GM19193 (cell line): Measurements from ENCODE around the gene CFAP69.

ENCODE experiments used
- POLR2A ChIP-seq: IDR thresholded peaks from 4 replicates; pipeline ENCODE4 v1.6.1; 2011; ENCODE audit not compliant: insufficient read depth, insufficient read length; ENCODE audit errors: extremely low read depth

The CFAP69 gene, protein sequence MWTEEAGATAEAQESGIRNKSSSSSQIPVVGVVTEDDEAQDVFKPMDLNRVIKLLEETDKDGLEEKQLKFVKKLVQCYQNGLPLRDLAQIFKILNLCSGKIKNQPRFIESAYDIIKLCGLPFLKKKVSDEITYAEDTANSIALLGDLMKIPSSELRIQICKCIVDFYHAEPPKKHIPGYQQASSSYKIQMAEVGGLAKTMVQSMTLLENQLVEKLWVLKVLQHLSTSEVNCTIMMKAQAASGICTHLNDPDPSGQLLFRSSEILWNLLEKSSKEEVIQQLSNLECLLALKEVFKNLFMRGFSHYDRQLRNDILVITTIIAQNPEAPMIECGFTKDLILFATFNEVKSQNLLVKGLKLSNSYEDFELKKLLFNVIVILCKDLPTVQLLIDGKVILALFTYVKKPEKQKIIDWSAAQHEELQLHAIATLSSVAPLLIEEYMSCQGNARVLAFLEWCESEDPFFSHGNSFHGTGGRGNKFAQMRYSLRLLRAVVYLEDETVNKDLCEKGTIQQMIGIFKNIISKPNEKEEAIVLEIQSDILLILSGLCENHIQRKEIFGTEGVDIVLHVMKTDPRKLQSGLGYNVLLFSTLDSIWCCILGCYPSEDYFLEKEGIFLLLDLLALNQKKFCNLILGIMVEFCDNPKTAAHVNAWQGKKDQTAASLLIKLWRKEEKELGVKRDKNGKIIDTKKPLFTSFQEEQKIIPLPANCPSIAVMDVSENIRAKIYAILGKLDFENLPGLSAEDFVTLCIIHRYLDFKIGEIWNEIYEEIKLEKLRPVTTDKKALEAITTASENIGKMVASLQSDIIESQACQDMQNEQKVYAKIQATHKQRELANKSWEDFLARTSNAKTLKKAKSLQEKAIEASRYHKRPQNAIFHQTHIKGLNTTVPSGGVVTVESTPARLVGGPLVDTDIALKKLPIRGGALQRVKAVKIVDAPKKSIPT

DNA sequence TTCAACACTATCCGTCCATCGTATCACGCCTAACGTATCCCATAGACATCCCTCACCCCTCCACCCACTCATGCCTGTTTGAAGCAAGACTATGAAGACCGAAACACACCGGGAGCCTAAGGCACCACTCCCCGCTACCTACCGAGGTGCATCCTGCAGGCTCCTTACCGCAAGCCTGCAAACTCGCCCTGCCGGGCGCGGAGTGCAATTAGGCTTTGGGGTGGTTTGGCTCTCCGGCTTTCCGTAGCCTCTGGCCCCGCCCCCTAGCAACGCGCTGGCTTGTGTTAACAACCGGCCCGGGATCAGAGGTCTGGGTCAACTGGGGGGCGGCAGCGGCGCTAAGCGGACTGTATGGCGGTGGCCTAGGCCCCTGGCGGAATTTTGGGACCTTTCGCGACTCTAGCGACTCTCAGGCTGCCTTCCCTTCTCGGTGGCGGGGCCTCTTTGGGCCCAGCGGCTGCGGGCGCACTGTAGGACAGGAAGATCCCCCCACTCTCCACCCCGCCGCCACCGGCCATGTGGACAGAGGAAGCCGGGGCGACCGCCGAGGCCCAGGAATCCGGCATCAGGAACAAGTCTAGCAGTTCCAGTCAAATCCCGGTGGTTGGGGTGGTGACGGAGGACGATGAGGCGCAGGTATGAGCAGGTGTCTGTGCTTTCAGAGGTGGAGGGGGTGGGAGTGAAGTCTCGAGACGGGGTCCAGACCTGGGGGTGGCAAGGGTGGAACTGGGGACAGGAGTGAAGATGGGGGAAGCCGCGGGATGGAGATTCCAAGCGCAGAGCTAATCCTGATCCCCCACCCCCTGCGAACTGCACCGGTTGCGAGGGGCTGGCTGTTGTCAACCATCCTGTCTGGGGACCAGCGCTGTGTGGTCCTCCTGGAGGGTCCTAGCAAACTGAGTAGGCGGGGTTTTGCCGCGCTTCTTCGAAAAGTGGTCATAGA, at the start of gene CFAP69:
Gene CFAP69, plus strand, starts transcription at position 266 of the 943 bp plus-strand sequence. Its CDS starts 251 bp downstream, at position 517.
- peak; percentile 66 for TF ChIP-seq POLR2A

DNA sequence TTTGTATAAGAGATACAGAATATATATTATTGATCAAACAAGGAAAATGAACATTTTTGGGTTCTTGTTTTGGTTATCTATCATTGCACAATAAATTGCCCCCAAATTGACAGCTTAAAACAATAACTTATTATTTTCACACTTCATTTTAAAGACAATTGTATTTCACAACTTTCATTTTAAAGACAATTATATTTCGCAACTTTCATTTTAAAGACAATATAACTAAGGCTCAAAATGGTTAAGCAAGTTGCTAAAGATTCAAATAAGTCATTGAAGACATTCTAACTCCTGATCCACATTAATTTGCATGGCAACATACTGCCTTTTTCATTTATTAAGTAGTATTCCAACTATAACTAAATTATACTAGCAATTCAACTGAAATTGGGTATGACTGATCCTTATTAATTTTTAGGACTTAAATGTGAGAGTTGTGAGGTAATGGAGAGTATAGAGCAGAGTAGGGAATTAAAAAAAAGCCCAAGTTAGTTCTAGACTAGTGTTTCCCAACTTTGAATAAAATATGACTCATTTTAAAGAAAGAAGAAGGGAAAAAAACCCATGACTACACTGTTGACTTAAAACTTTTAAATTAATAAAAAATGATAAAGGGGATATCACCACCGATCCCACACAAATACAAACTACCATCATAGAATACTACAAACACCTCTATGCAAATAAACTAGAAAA, 43.3 kb upstream of the CFAP69 start:
- no peak for TF ChIP-seq POLR2A

DNA sequence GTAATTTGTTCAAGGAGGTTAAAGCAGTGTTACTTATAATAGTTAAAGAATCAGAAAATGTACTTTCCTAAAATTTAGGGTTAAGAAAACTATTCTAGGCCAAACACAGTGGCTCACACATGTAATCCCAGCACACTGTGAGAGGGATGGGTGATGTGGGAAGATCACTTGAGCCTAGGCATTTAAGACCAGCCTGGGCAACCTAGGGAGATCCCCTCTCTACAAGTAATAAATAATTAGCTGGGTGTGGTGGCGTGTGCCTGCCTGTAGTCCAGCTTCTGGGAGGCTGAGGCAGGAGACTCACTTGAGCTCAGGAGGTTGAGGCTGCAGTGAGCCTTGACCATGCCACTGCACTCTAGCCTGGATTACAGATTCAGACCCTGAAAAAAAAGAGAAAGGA, 37.0 kb upstream of the CFAP69 start:
- TF ChIP-seq POLR2A = no peak

DNA sequence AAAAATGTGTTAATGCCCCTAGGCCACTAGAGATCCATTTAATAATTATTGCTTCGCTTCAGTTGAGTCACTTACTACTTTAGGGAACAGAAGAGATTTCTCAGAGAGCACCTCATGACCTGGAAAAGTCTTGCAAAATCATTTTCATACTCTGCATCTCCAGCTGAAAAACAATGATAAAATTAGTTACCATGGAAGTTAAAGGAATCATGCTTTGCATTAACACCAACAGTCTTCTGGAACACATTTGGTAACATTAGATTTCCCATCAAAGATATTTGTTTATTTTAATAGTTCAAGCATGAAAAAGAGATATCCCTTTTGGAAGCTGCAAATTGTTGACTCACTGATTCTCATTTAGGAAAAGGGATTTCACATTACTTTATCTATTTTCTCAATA, 35.2 kb upstream of the CFAP69 start:
- no peak for TF ChIP-seq POLR2A

DNA sequence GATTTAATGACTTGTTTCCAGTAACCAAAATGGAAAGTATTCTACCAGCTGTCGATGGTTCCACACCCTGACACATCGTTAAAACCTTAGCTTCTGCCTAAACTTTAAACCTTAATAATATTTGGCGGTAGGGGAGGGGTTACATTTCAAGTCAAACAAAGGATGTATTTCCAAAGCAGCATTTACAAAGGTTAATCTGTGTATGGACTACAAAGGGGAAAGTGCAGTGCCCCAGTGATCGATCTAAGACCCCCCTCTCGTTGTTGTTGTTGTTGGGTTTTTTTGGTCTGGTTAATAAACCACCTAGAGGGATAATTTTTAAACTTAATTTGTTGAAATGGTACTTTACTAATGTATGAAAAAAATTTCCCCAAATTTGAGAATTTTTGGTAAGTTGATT, 34.5 kb upstream of the CFAP69 start:
- no peak for TF ChIP-seq POLR2A

DNA sequence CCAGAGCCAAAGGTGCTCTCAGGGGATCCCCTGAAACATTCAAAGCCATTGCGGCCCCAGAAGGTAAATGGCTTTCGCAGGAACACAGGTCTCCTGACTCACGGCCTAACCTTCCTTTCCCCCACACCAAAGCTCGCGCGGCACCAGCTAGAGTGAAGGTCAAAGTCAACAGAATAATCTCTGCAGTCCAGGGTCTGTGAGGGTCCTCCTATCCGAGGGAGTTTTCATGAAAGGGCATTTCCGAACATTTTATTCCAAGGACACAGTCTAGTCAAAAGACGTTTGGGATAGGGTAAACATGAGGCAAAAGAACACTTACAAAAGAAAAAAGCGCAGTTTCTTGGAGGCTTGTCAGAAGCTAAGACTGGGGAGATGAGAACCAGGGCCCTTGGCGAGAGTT, 34.0 kb upstream of the CFAP69 start:
- no peak for TF ChIP-seq POLR2A

DNA sequence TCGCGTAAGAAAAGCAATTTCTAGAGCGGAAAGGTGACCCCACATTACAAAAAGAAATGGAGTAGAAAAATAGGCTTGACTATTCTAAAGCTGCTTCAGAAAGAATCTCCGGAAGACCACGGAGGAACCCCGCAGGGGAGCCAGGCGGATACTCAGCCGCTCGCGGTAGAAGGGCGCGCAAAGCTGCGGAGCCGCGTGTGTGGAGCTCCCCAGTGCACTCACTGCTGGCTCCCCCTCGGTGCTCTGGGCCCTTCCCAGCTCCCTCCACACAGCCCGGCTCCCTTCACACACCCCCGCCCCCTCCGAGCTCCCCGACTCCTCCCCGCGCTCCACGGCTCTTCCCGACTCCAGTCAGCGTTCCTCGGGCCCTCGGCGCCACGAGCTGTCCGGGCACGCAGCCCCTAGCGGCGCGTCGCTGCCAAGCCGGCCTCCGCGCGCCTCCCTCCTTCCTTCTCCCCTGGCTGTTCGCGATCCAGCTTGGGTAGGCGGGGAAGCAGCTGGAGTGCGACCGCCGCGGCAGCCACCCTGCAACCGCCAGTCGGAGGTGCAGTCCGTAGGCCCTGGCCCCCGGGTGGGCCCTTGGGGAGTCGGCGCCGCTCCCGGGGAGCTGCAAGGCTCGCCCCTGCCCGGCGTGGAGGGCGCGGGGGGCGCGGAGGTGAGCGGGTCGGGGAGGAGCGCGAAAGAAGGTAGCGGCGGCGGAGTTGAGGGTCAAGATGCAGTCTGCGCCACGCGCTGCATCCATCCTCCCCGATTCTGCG, 33.4 kb upstream of the CFAP69 start, which contains the start of gene STEAP2:
Gene STEAP2, plus strand, starts transcription at position 350 of the 758 bp plus-strand sequence. CDS start 13,343 bp downstream, outside the sequence.
- peak; percentile 63 for TF ChIP-seq POLR2A

DNA sequence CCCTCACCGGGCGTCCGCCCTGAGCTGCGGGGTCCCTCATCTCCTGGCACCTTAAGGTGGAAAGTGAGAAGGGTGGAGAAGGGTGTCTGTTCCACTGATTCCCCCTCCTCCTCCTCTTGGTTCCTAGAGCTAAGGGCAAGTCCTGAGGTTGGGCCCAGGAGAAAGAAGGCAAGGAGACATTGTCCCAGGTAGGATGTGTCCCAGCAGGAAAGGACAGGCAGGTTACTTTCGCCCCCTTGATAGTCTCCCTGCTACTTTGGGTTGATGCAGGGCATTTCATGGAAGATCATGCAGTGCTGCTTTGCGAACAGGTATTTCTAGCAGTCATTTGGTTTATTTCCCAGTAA, 32.9 kb upstream of the CFAP69 start:
- no peak for TF ChIP-seq POLR2A

DNA sequence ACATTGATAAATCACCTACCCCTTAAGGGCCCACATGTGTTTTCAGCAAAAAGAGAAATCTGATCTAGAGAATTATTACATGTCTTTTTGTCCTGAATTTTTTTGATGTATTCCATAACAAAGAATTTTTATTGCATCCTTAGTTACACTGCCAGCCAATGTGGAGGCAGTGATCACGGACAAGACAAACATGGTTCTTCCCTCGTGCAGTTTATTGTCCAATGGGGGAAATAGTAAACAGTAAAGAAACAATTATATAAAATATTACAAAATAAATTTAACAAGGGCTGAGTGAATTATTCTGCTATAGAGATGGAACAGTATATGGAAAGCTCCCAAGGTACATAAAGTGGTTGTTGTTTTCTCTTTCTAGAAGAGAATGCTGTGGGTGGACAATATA, 31.5 kb upstream of the CFAP69 start:
- no peak for TF ChIP-seq POLR2A

DNA sequence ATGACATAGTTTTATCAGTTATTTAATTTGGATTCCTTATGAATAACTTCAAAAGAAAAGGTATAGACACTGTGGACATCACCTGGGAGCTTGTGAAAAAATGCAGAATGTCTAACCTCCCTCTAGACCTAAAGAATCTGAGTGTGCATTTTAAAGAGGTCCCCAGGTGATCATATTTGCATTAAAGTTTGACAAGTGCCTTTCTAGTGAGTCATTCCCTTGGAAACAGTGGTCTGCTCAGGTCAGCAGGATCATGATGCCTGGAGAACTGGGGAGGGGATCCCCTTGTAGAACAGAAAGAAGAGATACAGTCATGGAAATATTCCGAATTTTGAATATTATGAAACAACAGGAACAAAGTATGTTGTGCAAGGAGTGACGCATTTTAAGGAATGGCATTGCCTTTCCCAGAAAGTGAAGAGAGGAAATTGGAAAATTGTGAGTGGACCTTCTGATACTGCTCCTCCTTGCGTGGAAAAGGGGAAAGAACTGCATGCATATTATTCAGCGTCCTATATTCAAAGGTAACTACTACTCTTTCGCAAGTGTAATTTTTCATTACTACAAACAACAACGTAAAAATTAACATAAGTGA, 28.8 kb upstream of the CFAP69 start:
- TF ChIP-seq POLR2A = no peak

DNA sequence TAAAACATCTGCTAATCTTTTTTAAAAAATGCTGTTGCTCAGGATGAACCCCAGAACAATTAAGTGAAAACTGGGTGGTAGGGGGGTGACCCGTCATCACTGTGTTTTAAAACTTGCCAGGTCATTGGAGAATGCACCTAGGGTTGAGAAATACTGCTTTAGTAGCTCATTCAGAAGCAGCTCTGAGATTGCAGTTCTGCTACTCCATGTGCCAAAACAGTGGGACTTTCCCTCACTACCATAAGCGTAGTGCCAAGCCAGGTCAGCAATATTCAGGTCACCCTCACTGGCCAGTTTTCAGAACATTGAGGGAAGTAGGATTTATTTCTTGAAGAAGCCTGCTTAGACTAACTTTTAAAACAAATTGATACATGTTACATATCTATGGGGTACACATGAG, 28.2 kb upstream of the CFAP69 start:
- TF ChIP-seq POLR2A = no peak

DNA sequence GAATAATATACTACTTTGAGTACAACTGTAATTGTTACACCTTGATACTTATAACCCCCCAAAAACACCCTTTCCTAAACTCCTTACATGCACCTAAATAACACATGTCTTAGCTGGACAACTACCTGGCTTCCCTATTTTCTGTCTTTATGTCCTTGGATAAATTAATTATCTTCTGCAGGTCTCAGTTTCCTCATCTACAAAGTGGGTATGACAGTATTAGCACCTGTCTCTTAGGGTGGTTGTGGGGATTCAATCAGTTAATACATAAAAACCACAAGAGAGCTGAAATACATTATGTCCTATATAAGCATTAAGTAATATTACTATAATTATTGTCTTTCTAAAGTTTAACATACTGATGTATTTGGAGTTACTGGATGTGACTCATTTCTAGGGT, 22.6 kb upstream of the CFAP69 start:
- no peak for TF ChIP-seq POLR2A
